ENCODE results near the gene SCD5.

DNA sequence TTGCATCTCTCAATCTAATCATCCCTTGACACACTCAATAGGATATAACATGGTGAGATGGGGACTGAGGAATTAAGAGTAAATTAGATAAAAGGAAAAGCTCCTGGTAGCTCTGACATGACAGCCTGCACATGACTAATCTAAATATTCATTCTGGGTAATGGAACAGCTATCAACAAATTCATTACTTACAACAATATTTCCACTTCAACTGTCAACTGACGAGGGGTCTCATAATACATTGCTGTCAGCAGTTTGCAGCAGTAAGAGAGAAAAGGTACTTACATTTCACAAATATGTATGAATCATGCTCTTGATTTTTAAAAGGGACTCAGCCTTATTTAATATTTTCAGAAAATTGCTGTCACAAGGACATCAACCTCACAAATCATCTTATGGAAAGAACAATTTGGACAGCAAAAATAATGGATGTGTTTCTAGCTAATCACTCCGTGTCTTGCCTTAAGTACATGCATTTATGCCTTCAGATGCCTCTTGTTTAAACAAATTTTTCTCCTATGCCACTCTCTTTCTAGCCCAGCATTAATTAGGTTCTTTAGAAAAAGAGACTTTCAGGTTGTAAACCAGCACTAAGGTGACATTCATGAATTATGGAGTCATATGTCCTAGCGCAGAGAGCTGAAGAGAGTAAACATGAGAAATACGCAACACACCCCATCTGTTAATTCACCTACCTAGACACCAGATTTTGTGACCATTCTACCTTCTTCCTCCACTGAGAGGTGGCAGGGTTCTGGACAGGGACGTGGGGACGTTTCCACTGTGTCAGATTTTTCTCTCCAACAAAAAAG lies 137.2 kb downstream of the SCD5 start:
- TF ChIP-seq EP300 (IDR thresholded peaks at IDR 0.05; ENCODE audit: borderline replicate concordance in 1 of 2, low read depth in 2 of 2, low read length in 2 of 2): no peak
- TF ChIP-seq TAF1 (IDR thresholded peaks at IDR 0.05; ENCODE audit: low read depth, low read length): no peak
- TF ChIP-seq, protein P1, sequence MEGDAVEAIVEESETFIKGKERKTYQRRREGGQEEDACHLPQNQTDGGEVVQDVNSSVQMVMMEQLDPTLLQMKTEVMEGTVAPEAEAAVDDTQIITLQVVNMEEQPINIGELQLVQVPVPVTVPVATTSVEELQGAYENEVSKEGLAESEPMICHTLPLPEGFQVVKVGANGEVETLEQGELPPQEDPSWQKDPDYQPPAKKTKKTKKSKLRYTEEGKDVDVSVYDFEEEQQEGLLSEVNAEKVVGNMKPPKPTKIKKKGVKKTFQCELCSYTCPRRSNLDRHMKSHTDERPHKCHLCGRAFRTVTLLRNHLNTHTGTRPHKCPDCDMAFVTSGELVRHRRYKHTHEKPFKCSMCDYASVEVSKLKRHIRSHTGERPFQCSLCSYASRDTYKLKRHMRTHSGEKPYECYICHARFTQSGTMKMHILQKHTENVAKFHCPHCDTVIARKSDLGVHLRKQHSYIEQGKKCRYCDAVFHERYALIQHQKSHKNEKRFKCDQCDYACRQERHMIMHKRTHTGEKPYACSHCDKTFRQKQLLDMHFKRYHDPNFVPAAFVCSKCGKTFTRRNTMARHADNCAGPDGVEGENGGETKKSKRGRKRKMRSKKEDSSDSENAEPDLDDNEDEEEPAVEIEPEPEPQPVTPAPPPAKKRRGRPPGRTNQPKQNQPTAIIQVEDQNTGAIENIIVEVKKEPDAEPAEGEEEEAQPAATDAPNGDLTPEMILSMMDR (IDR thresholded peaks at IDR 0.05; ENCODE audit: control extremely low read depth in 1 of 3, insufficient read depth in 1 of 3, low read depth in 1 of 3, low read length in 3 of 3): no peak
- no peak for TF ChIP-seq ZNF274 (IDR thresholded peaks at IDR 0.05; ENCODE audit: borderline replicate concordance, extremely low read depth, low read length)
- TF ChIP-seq POLR2AphosphoS5 (IDR thresholded peaks at IDR 0.05; ENCODE audit: low read depth, low read length): no peak
- TF ChIP-seq RFX5 (IDR thresholded peaks at IDR 0.05; ENCODE audit: borderline replicate concordance, low read depth, low read length): no peak
- no peak for TF ChIP-seq EZH2 (IDR thresholded peaks at IDR 0.05; ENCODE audit: low read depth, low read length, severe bottlenecking)
- no peak for TF ChIP-seq POLR2A (IDR thresholded peaks at IDR 0.05; ENCODE audit: control extremely low read depth in 1 of 2, low read depth in 2 of 2, low read length in 2 of 2)
- no peak for TF ChIP-seq YY1 (IDR thresholded peaks at IDR 0.05; ENCODE audit: low read depth, low read length)
- no peak for TF ChIP-seq BACH1 (IDR thresholded peaks at IDR 0.05; ENCODE audit: low read length)
- TF ChIP-seq SUZ12 (IDR thresholded peaks at IDR 0.05; ENCODE audit: low read length): no peak
- no peak for TF ChIP-seq SP2 (IDR thresholded peaks at IDR 0.05; ENCODE audit: low read length)
- no peak for TF ChIP-seq SIN3A (conservative IDR thresholded peaks at IDR 0.05 in 1 of 2, IDR thresholded peaks at IDR 0.05 in 1 of 2; ENCODE audit: low read depth in 1 of 2, low read length in 2 of 2)
